Neural cell (in vitro differentiated cells): ENCODE measurements around the gene IFIT5. TPM values are rescaled to one million over a fixed set of nuclear protein-coding genes. Genes with fewer than 3 reads are reported as not detected.

Experiments
- H2AFZ ChIP-seq: fragments of 200-600, 300-800 bp; sonication (generic), shearing (Covaris generic); 2 replicates; pipeline ENCODE4 v1.6.0; 2014; ENCODE audit warnings: low read depth, mild to moderate bottlenecking, antibody characterized with exemption, low read length, moderate library complexity
- H3F3A ChIP-seq: fragments of 200-600 bp; shearing (Covaris generic); 2 replicates; pipeline ENCODE4 v1.6.1; 2016; ENCODE audit warnings: mild to moderate bottlenecking, moderate library complexity, mixed read lengths, antibody characterized with exemption, low read length; ENCODE audit not compliant: insufficient read depth, poor library complexity, severe bottlenecking
- H3K27ac ChIP-seq: fragments of 200-600, 300-800 bp; sonication (generic), shearing (Covaris generic); 2 replicates; pipeline ENCODE4 v1.5.1; 2014; ENCODE audit warnings: mild to moderate bottlenecking, low read length, moderate library complexity
- H3K27me3 ChIP-seq: fragments of 300-800, 200-600 bp; sonication (generic), shearing (Covaris generic); 2 replicates; pipeline ENCODE4 v1.6.0; 2014; ENCODE audit warnings: mild to moderate bottlenecking, low read depth, low read length, moderate library complexity; ENCODE audit not compliant: insufficient read depth
- H3K36me3 ChIP-seq: fragments of 300-800, 200-600 bp; sonication (generic), shearing (Covaris generic); 2 replicates; pipeline ENCODE4 v1.5.1; 2014; ENCODE audit warnings: mild to moderate bottlenecking, antibody characterized with exemption, low read length, moderate library complexity; ENCODE audit not compliant: insufficient read depth
- H3K4me2 ChIP-seq: fragments of 300-800, 200-600 bp; sonication (generic), shearing (Covaris generic); 2 replicates; pipeline ENCODE4 v1.6.0; 2014; ENCODE audit warnings: mild to moderate bottlenecking, low read length
- H3K4me3 ChIP-seq: fragments of 300-800, 200-600 bp; sonication (generic), shearing (Covaris generic); 2 replicates; pipeline ENCODE4 v1.5.1; 2014; ENCODE audit warnings: mild to moderate bottlenecking, low read length, moderate library complexity
- H3K79me2 ChIP-seq: fragments of 200-600 bp; shearing (Covaris generic); replicated peaks from 2 replicates; pipeline ENCODE4 v1.6.0; 2014; ENCODE audit warnings: mild to moderate bottlenecking, low read length, moderate library complexity; ENCODE audit not compliant: insufficient read depth
- H3K9ac ChIP-seq: fragments of 300-800, 200-600 bp; sonication (generic), shearing (Covaris generic); 2 replicates; pipeline ENCODE4 v1.6.1; 2016; ENCODE audit warnings: mild to moderate bottlenecking, low read length, mixed read lengths
- H3K9me2 ChIP-seq: fragments of 200-600 bp; shearing (Covaris generic); 2 replicates; pipeline ENCODE4 v1.6.1; 2016; ENCODE audit warnings: mild to moderate bottlenecking, low read length, mixed read lengths; ENCODE audit not compliant: insufficient read depth
- H3K9me3 ChIP-seq: fragments of 200-600, 300-800 bp; sonication (generic), shearing (Covaris generic); 2 replicates; pipeline ENCODE4 v1.6.1; 2016; ENCODE audit warnings: mild to moderate bottlenecking, mixed run types, low read length, moderate library complexity, mixed read lengths
- H4K20me1 ChIP-seq: fragments of 200-600 bp; shearing (Covaris generic); 2 replicates; pipeline ENCODE4 v1.6.1; 2016; ENCODE audit warnings: mild to moderate bottlenecking, mixed run types; ENCODE audit not compliant: insufficient read depth
- EP300 ChIP-seq: fragments of 450-650 bp; conservative IDR thresholded peaks from 2 replicates; pipeline ENCODE4 v1.6.1; 2014; ENCODE audit warnings: antibody characterized with exemption, mild to moderate bottlenecking, moderate library complexity; ENCODE audit not compliant: poor library complexity, severe bottlenecking
- EZH2 ChIP-seq: fragments of 200-600, 300-800 bp; shearing (Covaris generic), sonication (generic); IDR thresholded peaks from 2 replicates; pipeline ENCODE4 v1.6.1; 2014; ENCODE audit warnings: antibody characterized with exemption, low read length, borderline replicate concordance, mild to moderate bottlenecking; ENCODE audit not compliant: insufficient read depth, poor library complexity, severe bottlenecking
- MXI1 ChIP-seq: fragments of 450-650 bp; conservative IDR thresholded peaks from 2 replicates; pipeline ENCODE4 v1.6.1; 2014; ENCODE audit warnings: antibody characterized with exemption, mild to moderate bottlenecking; ENCODE audit not compliant: poor library complexity, severe bottlenecking
- POLR2AphosphoS5 ChIP-seq: IDR thresholded peaks from 2 replicates; pipeline ENCODE4 v1.6.1; 2012
- RAD21 ChIP-seq: fragments of 450-650 bp; conservative IDR thresholded peaks from 2 replicates; pipeline ENCODE4 v1.6.1; 2014; ENCODE audit warnings: antibody characterized with exemption, mild to moderate bottlenecking, moderate library complexity
- REST ChIP-seq: IDR thresholded peaks from 2 replicates; pipeline ENCODE4 v1.6.1; 2012; ENCODE audit warnings: borderline replicate concordance
- SMC3 ChIP-seq: fragments of 450-650 bp; conservative IDR thresholded peaks from 2 replicates; pipeline ENCODE4 v1.6.1; 2014; ENCODE audit warnings: antibody characterized with exemption, mild to moderate bottlenecking, moderate library complexity; ENCODE audit not compliant: poor library complexity
- TAF1 ChIP-seq: IDR thresholded peaks from 2 replicates; pipeline ENCODE4 v1.6.1; 2012; ENCODE audit warnings: low read depth
- polyA plus RNA-seq: library from polyadenylated mRNA; depleted of rRNA; stranded (reverse); fragments of >200 nt; gene quantifications from 2 replicates; pipeline ENCODE4 v1.2.3, GENCODE V29; 2014
- TF ChIP-seq, protein P1 (sequence below): fragments of 450-650 bp; IDR thresholded peaks from 2 replicates; pipeline ENCODE4 v1.5.1; 2014; ENCODE audit warnings: antibody characterized with exemption, mild to moderate bottlenecking, moderate library complexity; ENCODE audit not compliant: poor library complexity, severe bottlenecking

The IFIT5 gene
- polyA plus RNA-seq, 1 donor from 2014 or later, result 16.3 TPM

GRCh38 chr10:89379103-89379502 lies 35.3 kb upstream of the IFIT5 start:
- no peaks in the 10 kb centered on the region for H3K9me3 ChIP-seq
- H3K4me2 ChIP-seq, result no peak overlapping the region
- no peak overlapping the region for H2AFZ ChIP-seq
- no peaks in the 10 kb centered on the region for H3F3A ChIP-seq
- H3K9ac ChIP-seq, result no peak overlapping the region
- no peaks in the 10 kb centered on the region for H3K79me2 ChIP-seq
- no peaks in the 10 kb centered on the region for H3K9me2 ChIP-seq
- no peaks in the 10 kb centered on the region for H3K36me3 ChIP-seq
- H4K20me1 ChIP-seq, result no peaks in the 10 kb centered on the region
- H3K27ac ChIP-seq, result no peak overlapping the region
- no peaks in the 10 kb centered on the region for H3K27me3 ChIP-seq
- H3K4me3 ChIP-seq, result no peak overlapping the region
- TF ChIP-seq EZH2, result no peak
- TF ChIP-seq, protein P1, sequence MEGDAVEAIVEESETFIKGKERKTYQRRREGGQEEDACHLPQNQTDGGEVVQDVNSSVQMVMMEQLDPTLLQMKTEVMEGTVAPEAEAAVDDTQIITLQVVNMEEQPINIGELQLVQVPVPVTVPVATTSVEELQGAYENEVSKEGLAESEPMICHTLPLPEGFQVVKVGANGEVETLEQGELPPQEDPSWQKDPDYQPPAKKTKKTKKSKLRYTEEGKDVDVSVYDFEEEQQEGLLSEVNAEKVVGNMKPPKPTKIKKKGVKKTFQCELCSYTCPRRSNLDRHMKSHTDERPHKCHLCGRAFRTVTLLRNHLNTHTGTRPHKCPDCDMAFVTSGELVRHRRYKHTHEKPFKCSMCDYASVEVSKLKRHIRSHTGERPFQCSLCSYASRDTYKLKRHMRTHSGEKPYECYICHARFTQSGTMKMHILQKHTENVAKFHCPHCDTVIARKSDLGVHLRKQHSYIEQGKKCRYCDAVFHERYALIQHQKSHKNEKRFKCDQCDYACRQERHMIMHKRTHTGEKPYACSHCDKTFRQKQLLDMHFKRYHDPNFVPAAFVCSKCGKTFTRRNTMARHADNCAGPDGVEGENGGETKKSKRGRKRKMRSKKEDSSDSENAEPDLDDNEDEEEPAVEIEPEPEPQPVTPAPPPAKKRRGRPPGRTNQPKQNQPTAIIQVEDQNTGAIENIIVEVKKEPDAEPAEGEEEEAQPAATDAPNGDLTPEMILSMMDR, result no peak
- no peak for TF ChIP-seq SMC3
- no peak for TF ChIP-seq MXI1
- TF ChIP-seq RAD21, result no peak
- no peak for TF ChIP-seq TAF1
- no peak for TF ChIP-seq POLR2AphosphoS5
- no peak for TF ChIP-seq REST
- no peak for TF ChIP-seq EP300

DNA sequence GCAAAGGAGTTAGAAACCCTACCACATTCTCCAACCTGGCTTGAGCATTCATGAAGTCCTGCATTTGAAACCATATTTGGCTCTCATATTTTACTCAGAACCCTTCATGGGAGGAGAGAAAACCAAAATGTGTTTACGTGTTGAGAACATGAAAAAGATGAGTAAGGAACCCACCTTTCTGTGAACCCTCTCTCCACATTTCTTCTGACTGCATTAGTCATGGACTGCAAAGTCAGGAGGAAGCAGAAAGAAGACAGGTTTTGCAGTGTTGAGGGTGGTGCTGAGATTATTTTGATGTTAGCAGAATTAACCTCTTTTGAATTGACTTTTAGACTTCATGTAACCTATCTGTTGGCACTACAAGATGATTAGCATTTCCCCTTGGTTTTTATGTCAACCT lies 31.6 kb upstream of the IFIT5 start:
- Histone ChIP-seq H3K27ac (no peak overlapping the region), H3K4me3 (no peak overlapping the region), H4K20me1 (no peaks in the 10 kb centered on the region), H3K4me2 (no peak overlapping the region), H3K9ac (no peak overlapping the region), H3K79me2 (no peaks in the 10 kb centered on the region), H3K27me3 (no peaks in the 10 kb centered on the region), H2AFZ (no peak overlapping the region), H3K36me3 (no peaks in the 10 kb centered on the region), H3K9me2 (no peaks in the 10 kb centered on the region), H3F3A (no peaks in the 10 kb centered on the region), H3K9me3 (no peaks in the 10 kb centered on the region)
- TF ChIP-seq EP300 (no peak), MXI1 (no peak), RAD21 (no peak), EZH2 (no peak), TAF1 (no peak), REST (no peak), POLR2AphosphoS5 (no peak), SMC3 (no peak)
- TF ChIP-seq, protein P1, result no peak
